ENCODE data around the gene KLRK1. TPM values are rescaled to one million over a fixed set of nuclear protein-coding genes. Genes with fewer than 3 reads are reported as not detected.
"Not testable (repeated sequence)": the region's sequence is repeated elsewhere in the genome, so short reads cannot be mapped to it uniquely, and the experiment has no call there.

The KLRK1 gene
- total RNA-seq, 4 donors from 2014 or later: 2.7 to 6.5 (median 4.2) TPM

DNA sequence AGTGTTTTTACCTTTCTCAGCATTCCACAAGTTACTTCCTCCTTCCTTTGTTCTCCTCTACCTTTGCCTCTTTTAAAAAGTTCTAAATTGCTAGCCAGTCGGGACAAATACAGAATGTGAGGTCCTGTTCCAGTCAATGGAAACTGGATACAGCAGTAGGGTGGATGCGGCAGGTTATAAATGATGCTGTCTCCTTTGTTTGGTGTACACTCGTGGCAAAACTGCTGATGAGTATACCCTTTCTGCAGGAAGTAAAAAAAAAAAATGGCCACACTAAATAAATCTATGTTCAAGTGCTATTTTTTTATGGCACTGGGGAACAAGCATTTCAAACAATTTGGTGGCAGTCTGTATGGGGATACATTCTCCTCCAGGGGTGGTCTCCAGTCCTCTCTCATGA, 27.5 kb downstream of the KLRK1 start:
- no peak for DNase-seq (ENCODE audit: low spot score)
- TF ChIP-seq, protein P1, sequence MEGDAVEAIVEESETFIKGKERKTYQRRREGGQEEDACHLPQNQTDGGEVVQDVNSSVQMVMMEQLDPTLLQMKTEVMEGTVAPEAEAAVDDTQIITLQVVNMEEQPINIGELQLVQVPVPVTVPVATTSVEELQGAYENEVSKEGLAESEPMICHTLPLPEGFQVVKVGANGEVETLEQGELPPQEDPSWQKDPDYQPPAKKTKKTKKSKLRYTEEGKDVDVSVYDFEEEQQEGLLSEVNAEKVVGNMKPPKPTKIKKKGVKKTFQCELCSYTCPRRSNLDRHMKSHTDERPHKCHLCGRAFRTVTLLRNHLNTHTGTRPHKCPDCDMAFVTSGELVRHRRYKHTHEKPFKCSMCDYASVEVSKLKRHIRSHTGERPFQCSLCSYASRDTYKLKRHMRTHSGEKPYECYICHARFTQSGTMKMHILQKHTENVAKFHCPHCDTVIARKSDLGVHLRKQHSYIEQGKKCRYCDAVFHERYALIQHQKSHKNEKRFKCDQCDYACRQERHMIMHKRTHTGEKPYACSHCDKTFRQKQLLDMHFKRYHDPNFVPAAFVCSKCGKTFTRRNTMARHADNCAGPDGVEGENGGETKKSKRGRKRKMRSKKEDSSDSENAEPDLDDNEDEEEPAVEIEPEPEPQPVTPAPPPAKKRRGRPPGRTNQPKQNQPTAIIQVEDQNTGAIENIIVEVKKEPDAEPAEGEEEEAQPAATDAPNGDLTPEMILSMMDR (IDR thresholded peaks at IDR 0.05): no peak
- no peak for ATAC-seq (ENCODE audit: low FRiP score)

- no peak for ATAC-seq (ENCODE audit: low FRiP score)
- TF ChIP-seq, protein P1 (IDR thresholded peaks at IDR 0.05): no peak
Measured at GRCh38 chr12:10361622-10362021, 28.2 kb downstream of the KLRK1 start.

GRCh38 chr12:10361084-10361483, 28.8 kb downstream of the KLRK1 start:
- DNase-seq (ENCODE audit: low spot score): no peak
- ATAC-seq (ENCODE audit: low FRiP score): no peak
- TF ChIP-seq, protein P1 (IDR thresholded peaks at IDR 0.05): no peak

More at GRCh38 chr12:10361622-10362021, 28.2 kb downstream of the KLRK1 start:
- DNase-seq (ENCODE audit: low spot score): no peak

DNA sequence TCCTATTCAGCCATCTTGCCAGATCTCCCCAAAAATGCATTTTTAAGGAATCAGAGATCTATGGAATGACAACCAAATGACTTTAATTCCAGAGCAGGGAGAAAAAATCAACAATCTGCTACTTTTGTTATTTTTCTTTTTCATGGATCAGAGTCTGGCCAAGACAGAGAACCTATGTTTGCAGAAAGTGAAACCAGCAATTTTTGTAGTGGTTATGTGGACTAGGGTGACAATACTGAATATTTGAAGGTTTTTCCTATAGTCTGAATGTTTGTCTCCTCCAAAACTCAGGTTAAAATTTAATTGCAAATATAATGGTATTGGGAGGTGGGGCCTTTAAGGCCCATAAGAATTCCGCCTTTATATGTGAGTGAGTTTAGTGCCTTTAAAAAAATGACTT, 30.9 kb downstream of the KLRK1 start:
- TF ChIP-seq, protein P1 (IDR thresholded peaks at IDR 0.05): no peak

GRCh38 chr12:10358131-10358530, 31.7 kb downstream of the KLRK1 start:
- ATAC-seq (ENCODE audit: low FRiP score) (no peak), DNase-seq (ENCODE audit: low spot score) (no peak)
- TF ChIP-seq, protein P1 (IDR thresholded peaks at IDR 0.05): no peak

More for the DNA sequence above, 30.9 kb downstream of the KLRK1 start:
- ATAC-seq (ENCODE audit: low FRiP score): no peak
- DNase-seq (ENCODE audit: low spot score): no peak

- ATAC-seq (ENCODE audit: low FRiP score): no peak
- DNase-seq (ENCODE audit: low spot score): no peak
Measured at GRCh38 chr12:10354502-10354901, 35.3 kb downstream of the KLRK1 start.

GRCh38 chr12:10354071-10354470, 35.8 kb downstream of the KLRK1 start:
- TF ChIP-seq, protein P1 (IDR thresholded peaks at IDR 0.05): no peak
- ATAC-seq (ENCODE audit: low FRiP score): no peak
- no peak for DNase-seq (ENCODE audit: low spot score)

More at GRCh38 chr12:10354502-10354901, 35.3 kb downstream of the KLRK1 start:
- TF ChIP-seq, protein P1 (IDR thresholded peaks at IDR 0.05): no peak

- ATAC-seq (ENCODE audit: low FRiP score); DNase-seq (ENCODE audit: low spot score): not testable (repeated sequence)
Measured at GRCh38 chr12:10351457-10351856, 38.4 kb downstream of the KLRK1 start.

Data from omental fat pad (tissue), 4 donors.